HEK293T (cell line): ENCODE measurements around the gene DMD.
"Not testable (repeated sequence)": the region's sequence is repeated elsewhere in the genome, so short reads cannot be mapped to it uniquely, and the experiment has no call there.

Source experiments
- CTCF ChIA-PET: fragments of 350-600 bp; formaldehyde crosslinking; extraction: SDS; loops from one replicate; lab custom pipeline; 2021; ENCODE audit warnings: antibody characterized with exemption, inconsistent platforms; lab: Yijun Ruan, JAX
- POLR2A ChIA-PET: fragments of 350-600 bp; formaldehyde crosslinking; extraction: SDS; loops from one replicate; lab custom pipeline; 2020; ENCODE audit warnings: antibody characterized with exemption, inconsistent platforms; lab: Yijun Ruan, JAX
- DNase-seq: peaks from one replicate; pipeline ENCODE4 v3.0.0; 2012; ENCODE audit warnings: mixed read lengths; ENCODE audit errors: extremely low spot score
- ARNT ChIP-seq: fragments of 450-650 bp; IDR thresholded peaks from 2 replicates; pipeline ENCODE4 v1.6.1; 2017; ENCODE audit warnings: mild to moderate bottlenecking
- BHLHE40 ChIP-seq: fragments of 450-650 bp; IDR thresholded peaks from 2 replicates; pipeline ENCODE4 v1.6.1; 2016; ENCODE audit warnings: mild to moderate bottlenecking, moderate library complexity, borderline replicate concordance
- CTBP1 ChIP-seq: fragments of 450-650 bp; IDR thresholded peaks from 2 replicates; pipeline ENCODE4 v1.6.1; 2016; ENCODE audit warnings: borderline replicate concordance
- ELF4 ChIP-seq: fragments of 450-650 bp; IDR thresholded peaks from 2 replicates; pipeline ENCODE4 v1.6.1; 2017; ENCODE audit warnings: antibody characterized with exemption
- FOXA1 ChIP-seq: fragments of 450-650 bp; IDR thresholded peaks from 2 replicates; pipeline ENCODE4 v1.6.1; 2016; ENCODE audit warnings: mild to moderate bottlenecking
- FOXK2 ChIP-seq: fragments of 450-650 bp; IDR thresholded peaks from 2 replicates; pipeline ENCODE4 v1.6.1; 2016; ENCODE audit warnings: mild to moderate bottlenecking
- FOXM1 ChIP-seq: fragments of 450-650 bp; IDR thresholded peaks from 2 replicates; pipeline ENCODE4 v1.6.1; 2017; ENCODE audit warnings: mild to moderate bottlenecking, borderline replicate concordance
- HDGF ChIP-seq: fragments of 450-650 bp; IDR thresholded peaks from 2 replicates; pipeline ENCODE4 v1.6.1; 2017; ENCODE audit warnings: antibody characterized with exemption, borderline replicate concordance
- L3MBTL2 ChIP-seq: fragments of 450-650 bp; conservative IDR thresholded peaks from 2 replicates; pipeline ENCODE4 v1.6.1; 2016; ENCODE audit warnings: mild to moderate bottlenecking
- LEF1 ChIP-seq: fragments of 450-650 bp; IDR thresholded peaks from 2 replicates; pipeline ENCODE4 v1.6.1; 2017; ENCODE audit warnings: mild to moderate bottlenecking, borderline replicate concordance
- NFRKB ChIP-seq: fragments of 450-650 bp; IDR thresholded peaks from 2 replicates; pipeline ENCODE4 v1.6.1; 2016; ENCODE audit warnings: mild to moderate bottlenecking, moderate library complexity
- PKNOX1 ChIP-seq: fragments of 450-650 bp; IDR thresholded peaks from 2 replicates; pipeline ENCODE4 v1.6.1; 2016
- SP1 ChIP-seq: fragments of 450-650 bp; IDR thresholded peaks from 2 replicates; pipeline ENCODE4 v1.6.1; 2017
- SUZ12 ChIP-seq: fragments of 450-650 bp; IDR thresholded peaks from 2 replicates; pipeline ENCODE4 v1.6.1; 2016; ENCODE audit warnings: mild to moderate bottlenecking
- TARDBP ChIP-seq: fragments of 450-650 bp; IDR thresholded peaks from 2 replicates; pipeline ENCODE4 v1.6.1; 2016
- ZNF384 ChIP-seq: fragments of 450-650 bp; IDR thresholded peaks from 2 replicates; pipeline ENCODE4 v1.6.1; 2016

DMD gene

GRCh38 chrX:31589503-31589902 is 1621.8 kb downstream of the DMD start:
- ChIA-PET CTCF (no interaction called here), POLR2A (no interaction called here)
- TF ChIP-seq PKNOX1, result peak; percentile 10; the same call in 1 of the 2 replicates
- no peak for TF ChIP-seq SUZ12
- TF ChIP-seq ELF4, result no peak
- no peak for TF ChIP-seq NFRKB
- DNase-seq, result no peak

GRCh38 chrX:31588355-31588754 is 1623.0 kb downstream of the DMD start:
- CTCF ChIA-PET, result no interaction called here
- no peak for DNase-seq
- no peak for TF ChIP-seq ARNT
- TF ChIP-seq TARDBP, result no peak
- no peak for TF ChIP-seq HDGF
- TF ChIP-seq PKNOX1, result no peak
- no peak for TF ChIP-seq ZNF384
- POLR2A ChIA-PET, result no interaction called here

- DNase-seq, CTCF ChIA-PET, POLR2A ChIA-PET: not testable (repeated sequence)
These were observed 1627.5 kb downstream of the DMD start for GRCh38 chrX:31583892-31584291.

GRCh38 chrX:31580726-31581125 is 1630.6 kb downstream of the DMD start:
- DNase-seq, result no peak
- TF ChIP-seq FOXK2 (no peak), SP1 (no peak), SUZ12 (no peak), NFRKB (no peak), FOXM1 (no peak), HDGF (no peak), TARDBP (no peak), LEF1 (no peak), BHLHE40 (no peak), CTBP1 (no peak), L3MBTL2 (no peak), FOXA1 (no peak)
- ChIA-PET POLR2A (no interaction called here), CTCF (no interaction called here)

- POLR2A ChIA-PET, result no interaction called here
- peak; percentile 21 for DNase-seq
- TF ChIP-seq PKNOX1 (no peak), L3MBTL2 (no peak), FOXM1 (no peak), BHLHE40 (no peak), ELF4 (no peak), SP1 (no peak), SUZ12 (no peak), ARNT (no peak), HDGF (no peak), NFRKB (no peak), CTBP1 (no peak), TARDBP (no peak), FOXA1 (no peak), ZNF384 (no peak), LEF1 (no peak), FOXK2 (no peak)
- CTCF ChIA-PET, result no interaction called here
These were observed 1631.1 kb downstream of the DMD start for GRCh38 chrX:31580227-31580626.

- ChIA-PET POLR2A (no interaction called here), CTCF (no interaction called here)
- TF ChIP-seq L3MBTL2 (no peak), CTBP1 (no peak), BHLHE40 (no peak), FOXK2 (no peak), SP1 (no peak), LEF1 (no peak), HDGF (no peak), FOXM1 (no peak), SUZ12 (no peak), FOXA1 (no peak), ARNT (no peak), ELF4 (no peak), TARDBP (no peak)
- DNase-seq, result no peak
These were observed 1639.0 kb downstream of the DMD start for GRCh38 chrX:31572360-31572759.

- ChIA-PET CTCF (interaction anchor here (0.7 kb wide), 1 partner anchor 82 kb away, joined by 3 read pairs; no protein-coding TSS in a partner anchor), POLR2A (no interaction called here)
- no peak for DNase-seq
- TF ChIP-seq NFRKB, result no peak
- TF ChIP-seq CTBP1, result no peak
- TF ChIP-seq HDGF, result no peak
- no peak for TF ChIP-seq SUZ12
These were observed 1640.7 kb downstream of the DMD start for GRCh38 chrX:31570658-31571057.
